ENCODE data around the gene FLII. TPM values are rescaled to one million over a fixed set of nuclear protein-coding genes. Genes with fewer than 3 reads are reported as not detected.
A peak's percentile ranks its signal among the peaks of the same experiment; 100 is the strongest.

FLII gene
- total RNA-seq, 1 donor from 2014 or later, result 248 TPM

- no peak for DNase-seq (ENCODE audit: extremely low spot score, unreplicated experiment)
- peak overlapping the region; percentile 98 for H3K4me3 Mint-ChIP-seq
- H3K9me3 Mint-ChIP-seq, result no peaks in the 10 kb centered on the region
- TF ChIP-seq CTCF (conservative IDR thresholded peaks at IDR 0.05), result no peak
- H3K27ac Mint-ChIP-seq, result peak overlapping the region; percentile 98
- H3K4me1 Mint-ChIP-seq (ENCODE audit: unreplicated experiment), result peaks cover 10% of the 10 kb centered on the region
- no peaks in the 10 kb centered on the region for H3K36me3 Mint-ChIP-seq
- H3K27me3 Mint-ChIP-seq, result no peaks in the 10 kb centered on the region
Measured at GRCh38 chr17:18257982-18258355, 569 bp downstream of the FLII start.

DNA sequence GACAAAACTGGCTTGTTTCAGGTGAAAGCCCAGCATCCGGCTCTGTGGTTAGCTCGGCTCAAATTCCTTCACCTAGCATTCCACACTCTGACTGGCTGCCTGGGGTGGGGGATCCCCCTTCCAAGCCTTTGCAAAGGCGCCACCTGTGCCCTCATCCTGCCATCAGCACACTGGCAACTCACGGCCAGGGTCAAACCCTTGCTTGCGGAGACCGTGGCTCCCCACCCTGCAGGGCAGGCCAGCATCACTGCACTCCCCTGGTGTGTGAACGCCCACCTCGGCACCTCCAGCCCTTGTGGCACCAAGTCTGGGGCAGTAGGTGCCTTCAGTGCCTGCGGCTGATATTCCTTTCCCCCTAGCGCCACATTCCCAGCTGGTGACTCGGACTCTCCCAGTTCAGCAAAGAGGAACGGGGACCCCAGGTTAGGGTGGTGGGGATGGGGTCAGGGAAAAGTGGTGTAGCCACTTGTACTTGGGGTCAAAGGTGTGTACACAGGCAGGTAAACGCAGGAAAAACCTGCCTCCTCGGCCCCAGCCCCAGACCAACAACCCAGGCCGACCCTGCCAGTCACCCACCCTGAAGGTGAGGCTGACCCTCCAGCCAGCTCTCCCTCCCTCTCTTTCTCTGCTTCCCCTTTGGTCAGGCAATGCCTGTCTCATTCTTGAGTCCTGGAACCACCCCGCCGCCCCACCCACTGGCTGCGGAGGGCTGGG, 1.1 kb downstream of the FLII start:
- H3K36me3 Mint-ChIP-seq, result no peaks in the 10 kb centered on the region
- no peaks in the 10 kb centered on the region for H3K27me3 Mint-ChIP-seq
- peaks cover 10% of the 10 kb centered on the region for H3K4me1 Mint-ChIP-seq (ENCODE audit: unreplicated experiment)
- no peak for TF ChIP-seq CTCF (conservative IDR thresholded peaks at IDR 0.05)
- DNase-seq (ENCODE audit: extremely low spot score, unreplicated experiment), result no peak
- H3K27ac Mint-ChIP-seq, result peak overlapping the region; percentile 98
- no peaks in the 10 kb centered on the region for H3K9me3 Mint-ChIP-seq
- H3K4me3 Mint-ChIP-seq, result peak overlapping the region; percentile 98

GRCh38 chr17:18256776-18257175, 1.8 kb downstream of the FLII start:
- Mint-ChIP-seq H3K36me3 (no peaks in the 10 kb centered on the region), H3K27ac (peak overlapping the region; percentile 98)

GRCh38 chr17:18256351-18256750, 2.2 kb downstream of the FLII start:
- DNase-seq (ENCODE audit: extremely low spot score, unreplicated experiment), result no peak
- H3K4me1 Mint-ChIP-seq (ENCODE audit: unreplicated experiment), result peaks cover 10% of the 10 kb centered on the region
- no peaks in the 10 kb centered on the region for H3K9me3 Mint-ChIP-seq
- no peaks in the 10 kb centered on the region for H3K27me3 Mint-ChIP-seq
- no peaks in the 10 kb centered on the region for H3K36me3 Mint-ChIP-seq
- peak overlapping the region; percentile 51 for H3K27ac Mint-ChIP-seq
- peak overlapping the region; percentile 45 for H3K4me3 Mint-ChIP-seq
- no peak for TF ChIP-seq CTCF (conservative IDR thresholded peaks at IDR 0.05)

More at GRCh38 chr17:18256776-18257175, 1.8 kb downstream of the FLII start:
- H3K27me3 Mint-ChIP-seq, result no peaks in the 10 kb centered on the region
- H3K4me1 Mint-ChIP-seq (ENCODE audit: unreplicated experiment), result peaks cover 10% of the 10 kb centered on the region
- no peaks in the 10 kb centered on the region for H3K9me3 Mint-ChIP-seq
- H3K4me3 Mint-ChIP-seq, result peak overlapping the region; percentile 98
- TF ChIP-seq CTCF (conservative IDR thresholded peaks at IDR 0.05), result no peak
- DNase-seq (ENCODE audit: extremely low spot score, unreplicated experiment), result no peak

GRCh38 chr17:18254888-18255649, 3.5 kb downstream of the FLII start:
- DNase-seq (ENCODE audit: extremely low spot score, unreplicated experiment), result no peak
- H3K27me3 Mint-ChIP-seq, result no peaks in the 10 kb centered on the region
- H3K27ac Mint-ChIP-seq, result no peak overlapping the region
- no peaks in the 10 kb centered on the region for H3K9me3 Mint-ChIP-seq
- no peak overlapping the region for H3K4me3 Mint-ChIP-seq
- TF ChIP-seq CTCF (conservative IDR thresholded peaks at IDR 0.05), result no peak
- peaks cover 4% of the 10 kb centered on the region for H3K36me3 Mint-ChIP-seq
- peaks cover 14% of the 10 kb centered on the region for H3K4me1 Mint-ChIP-seq (ENCODE audit: unreplicated experiment)

Data from type B pancreatic cell (in vitro differentiated cells).